NT2/D1 (cell line): Measurements from ENCODE around the gene PTX4.
"Not testable (repeated sequence)": the region's sequence is repeated elsewhere in the genome, so short reads cannot be mapped to it uniquely, and the experiment has no call there.

Experiments
- DNase-seq: peaks from one replicate; pipeline ENCODE4 v3.0.0-alpha.2; 2011; ENCODE audit warnings: low read depth, low spot score
- H3K27me3 ChIP-seq: 2 replicates; pipeline ENCODE4 v1.6.0; 2011; ENCODE audit warnings: mild to moderate bottlenecking; ENCODE audit not compliant: insufficient read length, insufficient read depth
- H3K36me3 ChIP-seq: 2 replicates; pipeline ENCODE4 v1.6.1; 2011; ENCODE audit warnings: mild to moderate bottlenecking, low read length, mixed read lengths; ENCODE audit not compliant: insufficient read depth, insufficient read length
- H3K4me1 ChIP-seq: 2 replicates; pipeline ENCODE4 v1.5.1; 2011; ENCODE audit not compliant: insufficient read depth, insufficient read length
- H3K4me3 ChIP-seq: 2 replicates; pipeline ENCODE4 v1.5.1; 2011; ENCODE audit warnings: low read depth; ENCODE audit not compliant: insufficient read length
- H3K9ac ChIP-seq: 2 replicates; pipeline ENCODE4 v1.6.0; 2011; ENCODE audit warnings: low read depth; ENCODE audit not compliant: insufficient read length
- H3K9me3 ChIP-seq: 2 replicates; pipeline ENCODE4 v1.5.1; 2011; ENCODE audit warnings: mild to moderate bottlenecking, low read length; ENCODE audit not compliant: insufficient read depth
- SUZ12 ChIP-seq: IDR thresholded peaks from 2 replicates; pipeline ENCODE4 v1.6.1; 2011; ENCODE audit not compliant: insufficient read length, insufficient read depth; ENCODE audit errors: extremely low read depth
- YY1 ChIP-seq: IDR thresholded peaks from 2 replicates; pipeline ENCODE4 v1.6.1; 2011; ENCODE audit not compliant: insufficient read length, insufficient read depth
- ZNF274 ChIP-seq: IDR thresholded peaks from 2 replicates; pipeline ENCODE4 v1.6.1; 2011; ENCODE audit warnings: mild to moderate bottlenecking, low read depth, low read length

The PTX4 gene

DNA sequence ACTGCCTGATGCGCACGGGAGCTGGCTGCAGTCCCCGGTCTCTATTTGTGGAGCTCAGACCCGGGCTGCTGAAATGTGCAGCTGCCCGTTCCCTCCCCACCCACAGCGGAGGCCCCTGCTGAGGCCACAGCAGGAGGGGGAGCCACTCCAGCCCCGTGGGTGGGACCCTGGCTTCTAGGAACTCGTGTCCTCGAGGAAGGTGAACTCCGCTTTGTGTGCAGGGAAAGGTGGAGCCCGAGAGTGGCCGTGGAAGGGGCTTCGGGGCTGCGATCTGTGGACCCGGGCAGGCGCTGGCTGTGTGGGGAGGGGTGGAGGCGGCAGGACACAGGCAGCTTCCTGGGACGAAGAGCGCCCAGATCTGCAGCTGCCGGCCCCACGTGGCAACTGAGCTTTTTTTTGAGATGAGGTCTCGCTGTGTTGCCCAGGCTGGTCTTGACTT, 47.3 kb downstream of the PTX4 start:
- H3K9ac ChIP-seq = no peak overlapping the region
- H3K9me3 ChIP-seq = no peaks in the 10 kb centered on the region
- H3K36me3 ChIP-seq = peaks cover 12% of the 10 kb centered on the region
- H3K4me3 ChIP-seq = no peak overlapping the region
- no peak for DNase-seq
- peaks cover 7% of the 10 kb centered on the region for H3K4me1 ChIP-seq
- no peak for TF ChIP-seq YY1
- TF ChIP-seq SUZ12 = no peak
- no peak for TF ChIP-seq ZNF274
- no peaks in the 10 kb centered on the region for H3K27me3 ChIP-seq

DNA sequence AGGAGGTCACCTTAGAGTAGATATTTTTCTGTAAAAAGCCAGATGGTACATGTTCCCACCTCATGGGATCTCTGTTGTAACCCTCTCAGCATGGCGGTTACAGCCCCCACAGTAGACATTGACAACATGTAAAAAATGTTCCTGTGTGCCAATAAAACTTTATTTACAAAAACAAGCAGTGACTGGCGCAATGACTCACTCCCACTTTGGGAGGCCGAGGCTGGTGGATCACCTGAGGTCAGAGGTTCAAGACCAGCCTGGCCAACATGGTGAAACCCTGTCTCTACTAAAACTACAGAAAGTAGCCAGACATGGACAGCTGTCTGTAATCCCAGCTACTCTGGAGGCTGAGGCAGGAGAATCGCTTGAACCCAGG, 49.1 kb downstream of the PTX4 start:
- not testable (repeated sequence) for H3K27me3 ChIP-seq, H3K9ac ChIP-seq, DNase-seq, H3K4me3 ChIP-seq, H3K36me3 ChIP-seq, H3K9me3 ChIP-seq
- peaks cover 10% of the 10 kb centered on the region for H3K4me1 ChIP-seq

DNA sequence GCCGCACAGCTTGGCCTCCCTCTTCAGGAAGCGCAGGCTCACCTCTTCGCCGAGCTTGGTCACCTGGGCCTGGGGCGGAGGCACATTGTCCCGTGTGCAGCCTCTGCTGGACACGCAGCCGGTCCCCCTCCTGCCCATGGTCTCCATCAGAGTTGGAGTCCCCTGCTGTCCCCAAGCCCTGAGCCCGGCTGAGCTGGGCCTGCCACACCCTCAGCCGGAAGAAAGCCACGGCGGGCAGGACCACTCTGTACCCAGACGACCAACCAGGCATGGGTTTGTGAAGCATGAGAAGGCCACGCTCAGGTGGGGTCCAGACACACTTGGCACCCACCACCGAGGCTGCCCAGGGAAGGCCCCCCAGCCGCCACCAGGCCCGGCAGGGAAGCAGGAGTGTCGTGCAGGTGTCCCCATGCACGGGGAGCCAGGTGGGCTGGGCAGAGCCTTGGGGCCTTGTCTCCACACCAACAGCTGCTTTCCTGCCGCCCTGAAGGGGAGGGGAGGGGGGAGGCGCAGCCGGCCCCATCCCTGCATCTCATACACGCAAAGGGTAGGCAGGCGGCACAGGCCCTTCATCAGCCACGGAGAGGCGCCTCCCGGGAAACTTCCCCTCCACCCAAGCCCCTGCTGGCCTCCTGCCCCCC, 49.6 kb downstream of the PTX4 start:
- Histone ChIP-seq H3K9me3 (no peaks in the 10 kb centered on the region), H3K4me1 (peaks cover 10% of the 10 kb centered on the region), H3K9ac (no peak overlapping the region), H3K36me3 (no peaks in the 10 kb centered on the region), H3K27me3 (no peaks in the 10 kb centered on the region), H3K4me3 (no peak overlapping the region)
- TF ChIP-seq YY1 = no peak
- no peak for DNase-seq

DNA sequence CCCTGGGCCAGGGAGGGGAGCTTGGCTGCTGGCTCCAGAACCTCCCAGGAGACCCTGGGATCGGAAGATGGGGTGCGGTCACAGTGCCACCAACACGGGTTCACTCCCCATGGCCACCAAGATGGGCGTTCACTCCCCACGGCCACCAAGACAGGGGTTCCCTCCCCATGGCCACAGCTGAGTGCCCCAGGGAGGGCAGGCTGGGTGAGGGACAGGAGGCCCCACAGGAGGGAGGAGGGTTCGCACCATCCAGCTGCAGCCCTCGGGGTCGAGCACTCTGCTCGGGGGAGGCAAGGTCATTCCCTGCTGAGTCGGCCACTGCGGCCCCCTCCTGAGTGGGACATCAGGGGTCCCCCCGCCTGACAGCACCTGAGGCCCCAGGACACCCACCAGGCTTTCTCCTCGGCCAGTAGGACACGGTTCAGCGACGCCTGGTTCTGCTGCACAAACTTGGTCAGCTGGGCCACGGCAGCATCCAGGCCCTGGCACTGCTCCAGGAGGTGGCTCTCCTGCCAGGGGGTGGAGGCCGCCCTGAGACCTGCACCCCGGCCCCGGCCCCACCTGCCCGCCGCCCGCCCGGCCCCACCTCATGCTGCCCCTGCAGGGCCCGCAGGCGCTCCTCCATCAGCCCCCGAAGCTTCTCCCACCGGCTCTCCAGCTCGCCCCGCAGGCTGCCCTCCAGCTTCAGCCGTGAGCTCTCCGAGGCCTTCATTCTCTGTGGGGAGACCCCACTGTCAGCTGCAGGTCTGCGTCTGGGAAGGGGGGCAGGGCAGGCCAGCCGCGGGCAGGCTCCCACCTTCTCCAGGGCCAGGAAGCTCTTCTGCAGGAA, 50.3 kb downstream of the PTX4 start:
- Histone ChIP-seq H3K4me1 (peaks cover 10% of the 10 kb centered on the region), H3K9ac (no peak overlapping the region), H3K36me3 (no peaks in the 10 kb centered on the region), H3K4me3 (no peak overlapping the region), H3K27me3 (no peaks in the 10 kb centered on the region), H3K9me3 (no peaks in the 10 kb centered on the region)
- no peak for DNase-seq
- TF ChIP-seq ZNF274 (no peak), SUZ12 (no peak), YY1 (no peak)

DNA sequence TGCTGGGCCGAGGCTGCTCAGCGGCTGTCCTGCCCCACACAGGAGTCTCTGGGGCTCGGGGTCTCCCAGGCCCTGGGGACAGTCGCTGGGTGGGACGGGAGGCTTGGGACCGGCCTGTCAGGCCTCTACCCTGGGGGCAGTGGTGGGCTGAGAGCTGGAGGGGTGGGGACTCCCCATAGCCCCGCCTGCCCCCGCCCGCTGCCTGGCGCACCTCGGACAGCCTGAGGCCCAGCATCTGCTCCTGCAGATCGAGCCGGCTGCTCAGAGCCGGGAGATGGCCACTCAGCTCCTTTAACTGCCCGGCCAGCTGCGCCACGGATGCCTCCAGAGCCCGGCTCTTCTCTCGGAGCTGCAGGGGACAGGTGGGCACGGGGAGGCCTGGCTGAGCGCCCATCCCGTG, 51.1 kb downstream of the PTX4 start:
- TF ChIP-seq ZNF274 (no peak), YY1 (no peak), SUZ12 (no peak)
- no peak overlapping the region for H3K9ac ChIP-seq
- no peak for DNase-seq
- H3K36me3 ChIP-seq = no peaks in the 10 kb centered on the region
- no peaks in the 10 kb centered on the region for H3K27me3 ChIP-seq
- no peaks in the 10 kb centered on the region for H3K9me3 ChIP-seq
- peaks cover 10% of the 10 kb centered on the region for H3K4me1 ChIP-seq
- no peak overlapping the region for H3K4me3 ChIP-seq

DNA sequence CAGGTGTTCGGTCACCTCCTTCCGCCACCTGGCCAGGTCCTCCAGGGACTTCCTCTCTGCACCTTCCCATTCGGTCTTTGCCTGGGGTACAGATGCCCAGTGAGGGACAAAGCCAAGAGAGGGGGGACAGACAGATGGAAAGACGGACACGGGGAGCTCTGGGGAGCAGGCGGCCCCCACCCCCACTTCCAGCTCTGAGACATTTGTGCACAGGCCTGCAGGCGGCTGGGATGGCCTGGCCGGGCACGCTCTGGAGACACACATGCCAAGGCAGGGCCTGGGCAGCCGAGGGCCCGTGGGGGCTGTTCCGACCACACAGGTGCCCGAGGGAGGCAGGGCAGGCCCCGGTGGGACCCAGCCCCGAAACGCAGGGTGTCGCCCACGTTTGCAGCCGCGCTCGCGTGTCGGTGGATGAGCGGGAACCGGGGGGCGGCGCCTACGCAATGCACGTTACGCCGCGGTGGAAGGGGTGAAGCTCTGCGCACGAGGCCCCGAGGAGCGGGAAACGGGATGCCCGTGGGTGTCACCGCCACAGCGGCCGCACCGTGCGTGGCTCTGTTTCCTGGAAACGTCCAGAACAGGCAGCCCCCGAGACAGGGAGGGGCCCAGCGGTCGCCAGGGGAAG, 51.9 kb downstream of the PTX4 start:
- TF ChIP-seq YY1 (no peak), ZNF274 (no peak), SUZ12 (no peak)
- Histone ChIP-seq H3K4me3 (no peak overlapping the region), H3K9me3 (no peaks in the 10 kb centered on the region), H3K27me3 (no peaks in the 10 kb centered on the region), H3K4me1 (peaks cover 10% of the 10 kb centered on the region), H3K36me3 (no peaks in the 10 kb centered on the region), H3K9ac (no peak overlapping the region)
- no peak for DNase-seq

DNA sequence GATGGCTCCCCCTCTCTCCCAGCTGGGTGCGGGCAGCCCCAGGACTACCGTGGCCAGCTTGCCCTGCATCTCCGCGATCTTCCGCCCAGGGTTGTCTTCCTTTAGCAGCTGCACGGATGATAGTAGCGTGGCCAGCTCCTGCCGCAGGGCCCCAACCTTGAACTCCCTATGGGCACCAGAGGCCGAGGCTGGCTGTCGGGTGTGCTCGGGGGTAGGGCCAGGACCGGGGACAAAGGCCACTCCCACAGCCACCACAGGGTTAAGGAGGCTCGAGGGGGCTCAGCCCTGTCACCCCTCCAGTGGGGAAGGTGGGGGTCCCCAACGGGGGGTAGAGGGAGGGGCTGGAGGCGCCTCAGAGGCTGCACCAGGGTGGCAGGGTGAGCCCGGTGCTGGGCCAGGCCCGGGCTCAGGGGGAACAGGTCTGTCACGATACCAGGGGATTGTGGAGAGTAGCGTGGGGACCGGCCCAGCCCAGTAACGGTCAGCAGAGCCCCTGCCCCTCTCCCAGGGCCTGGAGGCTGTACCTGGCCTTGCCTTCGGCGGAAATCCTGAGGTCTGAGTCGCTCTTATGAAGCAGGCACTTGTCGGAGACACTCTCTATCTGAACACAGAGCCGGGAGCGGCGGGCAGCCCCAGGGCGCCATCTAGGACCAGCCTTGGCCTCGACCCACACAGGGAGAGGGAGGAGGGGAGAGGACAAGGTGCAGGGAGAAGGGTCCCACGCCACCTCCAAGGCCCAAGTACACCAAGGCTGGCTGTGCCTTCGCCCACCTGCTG, 52.6 kb downstream of the PTX4 start:
- no peak overlapping the region for H3K4me3 ChIP-seq

More for the DNA sequence above, 52.6 kb downstream of the PTX4 start:
- H3K4me1 ChIP-seq = peaks cover 10% of the 10 kb centered on the region
- H3K27me3 ChIP-seq = no peaks in the 10 kb centered on the region
- no peak for TF ChIP-seq YY1
- TF ChIP-seq ZNF274 = no peak
- no peak for TF ChIP-seq SUZ12
- no peak for DNase-seq
- no peaks in the 10 kb centered on the region for H3K9me3 ChIP-seq
- no peaks in the 10 kb centered on the region for H3K36me3 ChIP-seq
- H3K9ac ChIP-seq = no peak overlapping the region
